Esophagus squamous epithelium (tissue), 4 donors: ENCODE measurements around the gene RIOX2.
"Not testable (repeated sequence)": the region's sequence is repeated elsewhere in the genome, so short reads cannot be mapped to it uniquely, and the experiment has no call there.

Experiments used
- POLR2A ChIP-seq, 4 donors: fragments of 450-650 bp; IDR thresholded peaks; one replicate each; pipeline ENCODE4 v1.6.1; 2017; ENCODE audit warnings: antibody characterized with exemption in 4 of 4, mild to moderate bottlenecking in 4 of 4, moderate library complexity in 3 of 4
- TF ChIP-seq, protein P1 (sequence below), 6 experiments: fragments of 450-650 bp in 4 of 6; fragments of 200-600 bp in 2 of 6; sonication (generic) in 2 of 6; IDR thresholded peaks; one replicate each; pipeline ENCODE4 v1.5.1; 2016 to 2019; ENCODE audit warnings: antibody characterized with exemption in 6 of 6, mild to moderate bottlenecking in 4 of 6, moderate library complexity in 4 of 6

DNA sequence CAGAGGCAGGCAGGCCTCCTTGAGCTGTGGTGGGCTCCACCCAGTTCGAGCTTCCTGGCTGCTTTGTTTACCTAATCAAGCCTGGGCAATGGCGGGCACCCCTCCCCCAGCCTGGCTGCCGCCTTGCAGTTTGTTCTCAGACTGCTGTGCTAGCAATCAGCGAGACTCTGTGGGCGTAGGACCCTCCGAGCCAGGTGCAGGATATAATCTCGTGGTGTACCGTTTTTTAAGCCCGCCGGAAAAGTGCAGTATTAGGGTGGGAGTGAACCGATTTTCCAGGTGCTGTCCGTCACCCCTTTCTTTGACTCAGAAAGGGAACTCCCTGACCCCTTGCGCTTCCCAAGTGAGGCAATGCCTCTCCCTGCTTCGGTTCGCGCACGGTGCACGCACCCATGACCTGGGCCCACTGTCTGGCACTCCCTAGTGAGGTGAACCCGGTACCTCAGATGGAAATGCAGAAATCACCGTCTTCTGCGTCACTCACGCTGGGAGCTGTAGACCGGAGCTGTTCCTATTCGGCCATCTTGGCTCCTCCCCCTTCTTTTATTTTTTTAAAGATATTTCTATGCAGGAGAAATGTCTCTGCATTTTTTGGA is 61.9 kb downstream of the RIOX2 start:
- TF ChIP-seq, protein P1, sequence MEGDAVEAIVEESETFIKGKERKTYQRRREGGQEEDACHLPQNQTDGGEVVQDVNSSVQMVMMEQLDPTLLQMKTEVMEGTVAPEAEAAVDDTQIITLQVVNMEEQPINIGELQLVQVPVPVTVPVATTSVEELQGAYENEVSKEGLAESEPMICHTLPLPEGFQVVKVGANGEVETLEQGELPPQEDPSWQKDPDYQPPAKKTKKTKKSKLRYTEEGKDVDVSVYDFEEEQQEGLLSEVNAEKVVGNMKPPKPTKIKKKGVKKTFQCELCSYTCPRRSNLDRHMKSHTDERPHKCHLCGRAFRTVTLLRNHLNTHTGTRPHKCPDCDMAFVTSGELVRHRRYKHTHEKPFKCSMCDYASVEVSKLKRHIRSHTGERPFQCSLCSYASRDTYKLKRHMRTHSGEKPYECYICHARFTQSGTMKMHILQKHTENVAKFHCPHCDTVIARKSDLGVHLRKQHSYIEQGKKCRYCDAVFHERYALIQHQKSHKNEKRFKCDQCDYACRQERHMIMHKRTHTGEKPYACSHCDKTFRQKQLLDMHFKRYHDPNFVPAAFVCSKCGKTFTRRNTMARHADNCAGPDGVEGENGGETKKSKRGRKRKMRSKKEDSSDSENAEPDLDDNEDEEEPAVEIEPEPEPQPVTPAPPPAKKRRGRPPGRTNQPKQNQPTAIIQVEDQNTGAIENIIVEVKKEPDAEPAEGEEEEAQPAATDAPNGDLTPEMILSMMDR (IDR thresholded peaks at IDR 0.05): not testable (repeated sequence)
- not testable (repeated sequence) for TF ChIP-seq POLR2A (IDR thresholded peaks at IDR 0.05)
